HEK293T (cell line): ENCODE results near the gene ARID2.

Experiments
- ELF4 ChIP-seq: fragments of 450-650 bp; IDR thresholded peaks from 2 replicates; pipeline ENCODE4 v1.6.1; 2017; ENCODE audit warnings: antibody characterized with exemption
- HDGF ChIP-seq: fragments of 450-650 bp; IDR thresholded peaks from 2 replicates; pipeline ENCODE4 v1.6.1; 2017; ENCODE audit warnings: antibody characterized with exemption, borderline replicate concordance

- TF ChIP-seq ELF4, result no peak
- no peak for TF ChIP-seq HDGF
Observed at GRCh38 chr12:45713078-45713477, 16.4 kb upstream of the ARID2 start.
